GM19372 (cell line): Measurements from ENCODE around the gene ATP9A.
"Not testable (repeated sequence)": the region's sequence is repeated elsewhere in the genome, so short reads cannot be mapped to it uniquely, and the experiment has no call there.

Experiments
- ATAC-seq: cut with Tn5 transposase; IDR thresholded peaks from one replicate; pipeline ENCODE4 v1.9.1; 2021; ENCODE audit warnings: mild to moderate bottlenecking, low read depth, moderate library complexity; ENCODE audit not compliant: unreplicated experiment

ATP9A gene

GRCh38 chr20:51584116-51584515, 184.1 kb downstream of the ATP9A start:
- no peak for ATAC-seq

GRCh38 chr20:51583499-51583898, 184.7 kb downstream of the ATP9A start:
- ATAC-seq: no peak

DNA sequence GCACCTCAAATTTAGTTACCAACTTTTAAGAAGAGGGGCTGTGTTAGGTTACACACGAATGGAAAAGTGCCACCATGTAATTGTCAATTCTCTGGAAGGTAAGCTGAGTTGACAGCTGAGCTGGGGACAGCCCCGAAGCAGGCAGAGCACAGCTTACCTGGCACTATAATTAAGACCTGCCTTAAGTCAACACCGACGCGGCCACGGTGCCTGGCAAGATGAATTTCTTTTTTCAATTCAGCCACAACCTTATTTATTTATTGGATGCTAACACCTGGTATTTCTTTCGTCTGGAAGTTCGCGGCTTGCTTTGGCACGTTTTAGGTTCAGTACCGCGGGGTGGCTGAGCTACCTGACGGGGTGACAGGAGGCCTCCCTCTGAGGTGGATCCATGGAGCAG, 185.1 kb downstream of the ATP9A start:
- ATAC-seq: no peak

DNA sequence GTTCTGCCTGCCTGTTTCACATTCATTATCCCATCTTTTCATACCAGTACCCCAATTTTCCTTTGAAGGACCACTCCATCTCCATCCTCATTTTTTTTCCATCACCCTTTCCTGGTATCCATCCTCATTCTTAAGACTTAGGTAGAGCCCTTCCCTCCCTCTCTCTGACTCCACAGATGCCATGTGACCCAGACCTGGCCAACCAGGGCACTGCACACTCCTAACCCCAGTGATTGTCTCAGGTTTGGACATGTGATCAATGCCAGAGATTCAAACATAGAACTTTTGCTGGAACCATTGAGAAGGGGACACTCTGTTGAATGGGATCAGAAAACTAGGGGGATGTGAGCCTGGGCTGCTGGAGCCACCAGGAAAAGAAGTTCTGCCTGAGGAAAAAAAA, 186.6 kb downstream of the ATP9A start:
- ATAC-seq: no peak

GRCh38 chr20:51579137-51579536, 189.1 kb downstream of the ATP9A start:
- ATAC-seq: no peak

- ATAC-seq: no peak
These were observed 190.1 kb downstream of the ATP9A start for GRCh38 chr20:51578145-51578459.

- no peak for ATAC-seq
These were observed 190.6 kb downstream of the ATP9A start for GRCh38 chr20:51577432-51578144.

GRCh38 chr20:51575486-51575885, 192.7 kb downstream of the ATP9A start:
- ATAC-seq: no peak

GRCh38 chr20:51574248-51575033, 193.7 kb downstream of the ATP9A start:
- no peak for ATAC-seq

DNA sequence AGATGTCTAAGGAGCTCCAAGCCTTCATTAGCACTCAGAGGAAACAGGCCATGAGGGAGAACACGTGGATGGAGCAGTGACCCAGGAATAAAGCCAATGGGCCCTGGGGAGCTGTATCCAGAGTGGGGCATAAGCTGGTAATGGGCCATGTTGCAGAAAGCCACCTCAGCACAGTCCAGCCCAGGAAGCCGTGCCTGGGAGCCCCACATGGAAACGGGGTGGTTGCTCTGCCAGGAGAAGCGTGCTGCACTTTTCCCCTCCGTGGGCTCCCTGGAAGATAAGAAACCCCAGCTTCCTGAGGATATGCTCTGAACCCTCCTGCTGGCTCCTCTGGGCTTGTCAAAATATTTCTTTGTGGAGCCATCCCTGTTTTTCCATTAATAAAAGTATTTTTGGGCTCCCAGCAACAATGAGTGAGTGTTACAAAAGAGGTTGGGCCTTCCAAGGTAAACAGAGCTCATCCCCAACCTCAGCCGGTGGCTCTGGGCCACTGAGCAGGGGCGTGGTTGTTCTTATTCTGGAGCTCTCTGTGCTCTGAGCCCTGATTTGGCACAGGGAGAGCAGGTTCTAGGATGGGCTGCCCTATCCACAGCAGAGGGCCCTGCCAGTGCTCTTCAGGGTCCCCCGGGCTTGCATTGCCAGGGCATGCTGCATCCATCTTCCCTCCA, 194.5 kb downstream of the ATP9A start:
- no peak for ATAC-seq

- ATAC-seq: no peak
These were observed 196.8 kb downstream of the ATP9A start for GRCh38 chr20:51571460-51571794.

- ATAC-seq: no peak
These were observed 197.3 kb downstream of the ATP9A start for GRCh38 chr20:51570739-51571459.

GRCh38 chr20:51569815-51570738, 198.1 kb downstream of the ATP9A start:
- ATAC-seq: no peak

- ATAC-seq: not testable (repeated sequence)
These were observed 199.7 kb downstream of the ATP9A start for GRCh38 chr20:51568533-51568932.

- ATAC-seq: no peak
These were observed 200.6 kb downstream of the ATP9A start for GRCh38 chr20:51567622-51568021.

GRCh38 chr20:51566594-51566993, 201.6 kb downstream of the ATP9A start:
- no peak for ATAC-seq

GRCh38 chr20:51565298-51566144, 202.7 kb downstream of the ATP9A start:
- no peak for ATAC-seq

GRCh38 chr20:51563486-51564332, 204.5 kb downstream of the ATP9A start:
- ATAC-seq: no peak
